ENCODE results near the gene SIGLEC11. TPM values are rescaled to one million over a fixed set of nuclear protein-coding genes. Genes with fewer than 3 reads are reported as not detected.

The SIGLEC11 gene
- total RNA-seq, 2 experiments from 2014 or later = not detected

GRCh38 chr19:49957262-49957915 is 3.6 kb downstream of the SIGLEC11 start:
- H3K36me3 Mint-ChIP-seq (ENCODE audit: low read depth) = no peaks in the 10 kb centered on the region
- H3K4me3 Mint-ChIP-seq = no peak overlapping the region
- H3K27me3 Mint-ChIP-seq = peaks cover 15% of the 10 kb centered on the region
- no peak for TF ChIP-seq CTCF (IDR thresholded peaks at IDR 0.05)
- H3K4me1 Mint-ChIP-seq (ENCODE audit: low read depth) = peaks cover 9% of the 10 kb centered on the region
- DNase-seq = no peak
- no peak overlapping the region for H3K27ac Mint-ChIP-seq
- ChIA-PET POLR2A (no interaction called here), CTCF (interaction anchor here (0.9 to 1.2 kb wide), 2 partner anchors 20 to 27 kb away, joined by 3 to 5 read pairs; no protein-coding TSS in a partner anchor)
- no peak for ATAC-seq
- H3K9me3 Mint-ChIP-seq = no peaks in the 10 kb centered on the region
- intact Hi-C loops (cut with micrococcal nuclease) = no loop called here

- Mint-ChIP-seq H3K9me3 (no peaks in the 10 kb centered on the region), H3K4me1 (ENCODE audit: low read depth) (peaks cover 9% of the 10 kb centered on the region), H3K27me3 (peaks cover 13% of the 10 kb centered on the region), H3K4me3 (no peak overlapping the region), H3K36me3 (ENCODE audit: low read depth) (no peaks in the 10 kb centered on the region), H3K27ac (no peak overlapping the region)
- intact Hi-C loops (cut with micrococcal nuclease) = no loop called here
- ChIA-PET CTCF (no interaction called here), POLR2A (no interaction called here)
- no peak for TF ChIP-seq CTCF (IDR thresholded peaks at IDR 0.05)
- no peak for ATAC-seq
- DNase-seq = no peak
Observed at GRCh38 chr19:49956115-49956495, 4.9 kb downstream of the SIGLEC11 start.

GRCh38 chr19:49954933-49955332 is 6.0 kb downstream of the SIGLEC11 start:
- Mint-ChIP-seq H3K27ac (no peak overlapping the region), H3K36me3 (ENCODE audit: low read depth) (no peaks in the 10 kb centered on the region), H3K4me3 (no peak overlapping the region), H3K27me3 (peaks cover 19% of the 10 kb centered on the region), H3K4me1 (ENCODE audit: low read depth) (peaks cover 9% of the 10 kb centered on the region), H3K9me3 (no peaks in the 10 kb centered on the region)
- ATAC-seq (no peak), DNase-seq (no peak)
- no peak for TF ChIP-seq CTCF (IDR thresholded peaks at IDR 0.05)
- ChIA-PET CTCF (interaction anchor here (1.6 to 3.3 kb wide), 2 partner anchors 17 to 28 kb away, joined by 5 to 21 read pairs; no protein-coding TSS in a partner anchor), POLR2A (interaction anchor here (0.9 to 1.1 kb wide), 2 partner anchors 20 to 26 kb away, joined by 3 read pairs; partner anchors contain the start of genes ATF5 and NUP62)
- intact Hi-C loops (cut with micrococcal nuclease) = no loop called here

GRCh38 chr19:49954092-49954829 is 6.7 kb downstream of the SIGLEC11 start:
- no peak overlapping the region for H3K27ac Mint-ChIP-seq
- ChIA-PET CTCF (interaction anchor here (1.0 to 3.3 kb wide), 4 partner anchors 17 to 31 kb away, joined by 3 to 21 read pairs (median 4); no protein-coding TSS in a partner anchor), POLR2A (interaction anchor here (0.9 to 1.1 kb wide), 2 partner anchors 21 to 25 kb away, joined by 3 read pairs; partner anchors contain the start of genes ATF5 and NUP62)
- no peaks in the 10 kb centered on the region for H3K36me3 Mint-ChIP-seq (ENCODE audit: low read depth)
- H3K4me1 Mint-ChIP-seq (ENCODE audit: low read depth) = peaks cover 9% of the 10 kb centered on the region
- ATAC-seq = no peak
- DNase-seq = no peak
- TF ChIP-seq CTCF (IDR thresholded peaks at IDR 0.05) = no peak
- no peaks in the 10 kb centered on the region for H3K9me3 Mint-ChIP-seq
- H3K27me3 Mint-ChIP-seq = peaks cover 19% of the 10 kb centered on the region
- H3K4me3 Mint-ChIP-seq = no peak overlapping the region
- intact Hi-C loops (cut with micrococcal nuclease) = no loop called here

GRCh38 chr19:49953416-49953815 is 7.6 kb downstream of the SIGLEC11 start:
- intact Hi-C loops (cut with micrococcal nuclease) = no loop called here
- Mint-ChIP-seq H3K9me3 (no peaks in the 10 kb centered on the region), H3K27me3 (peaks cover 19% of the 10 kb centered on the region), H3K27ac (no peak overlapping the region), H3K4me3 (no peak overlapping the region), H3K4me1 (ENCODE audit: low read depth) (peaks cover 9% of the 10 kb centered on the region), H3K36me3 (ENCODE audit: low read depth) (no peaks in the 10 kb centered on the region)
- ATAC-seq (no peak), DNase-seq (no peak)
- ChIA-PET POLR2A (interaction anchor here (0.6 kb wide), 1 partner anchor 8 kb away, joined by 3 read pairs; no protein-coding TSS in a partner anchor), CTCF (interaction anchor here (1.4 to 3.3 kb wide), 3 partner anchors 16 to 32 kb away, joined by 4 to 21 read pairs (median 5); no protein-coding TSS in a partner anchor)
- no peak for TF ChIP-seq CTCF (IDR thresholded peaks at IDR 0.05)

Data from activated CD8-positive, alpha-beta T cell treated with anti-CD3 and anti-CD28 coated beads for 36 hours (primary cell).